Measurements from ENCODE around the gene ICA1. TPM values are rescaled to one million over a fixed set of nuclear protein-coding genes. Genes with fewer than 3 reads are reported as not detected.
"Not testable (repeated sequence)": the region's sequence is repeated elsewhere in the genome, so short reads cannot be mapped to it uniquely, and the experiment has no call there.

ICA1 gene
- total RNA-seq, 1 experiment from 2014 or later = 0.19 TPM

DNA sequence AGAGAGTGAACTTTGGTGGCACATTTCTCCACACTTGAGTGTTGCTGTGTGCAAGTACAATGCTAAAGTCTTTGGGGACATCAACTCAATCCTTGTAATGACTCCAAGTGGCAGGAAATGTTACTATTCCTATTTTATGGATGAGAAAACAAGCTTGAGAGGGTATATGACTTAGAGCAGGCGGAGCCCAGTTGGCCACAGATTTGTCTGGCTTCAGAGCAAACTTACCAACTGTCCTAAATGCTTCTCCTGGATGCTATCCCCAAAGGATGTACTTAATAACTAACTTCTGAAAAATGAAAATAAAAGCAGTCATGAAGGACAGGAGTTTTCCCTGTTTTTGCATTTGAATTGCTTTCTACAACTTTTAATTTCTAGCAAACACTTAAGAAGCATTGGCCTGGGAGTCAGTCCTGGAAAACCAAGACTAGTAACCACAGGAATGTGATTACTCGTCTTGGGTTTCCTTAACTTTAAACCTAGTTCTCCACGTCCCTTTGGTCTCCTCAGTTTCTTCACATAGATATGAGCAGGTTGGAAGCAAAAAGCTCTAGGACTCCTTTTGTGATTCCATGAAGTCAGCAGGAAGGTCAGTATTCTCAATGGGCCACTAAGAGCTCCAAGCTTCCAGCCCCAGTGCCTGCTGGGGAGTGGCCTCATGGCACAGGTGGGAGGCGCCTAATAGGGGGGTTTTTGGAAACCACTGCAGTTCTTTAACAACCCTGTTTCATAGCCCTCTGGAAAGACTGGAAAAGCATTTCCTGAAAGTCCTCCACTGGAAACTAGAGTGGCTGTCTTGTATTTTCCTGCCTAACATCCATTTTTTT, 152.6 kb downstream of the ICA1 start:
- no peak overlapping the region for H2AFZ ChIP-seq (ENCODE audit: low read length)
- H3K79me2 ChIP-seq (ENCODE audit: low read length) = no peaks in the 10 kb centered on the region
- no peaks in the 10 kb centered on the region for H3K27me3 ChIP-seq (ENCODE audit: low read length)
- H3K4me3 ChIP-seq (ENCODE audit: low read length) = no peak overlapping the region
- no peak overlapping the region for H3K4me2 ChIP-seq (ENCODE audit: low read depth, low read length, poor library complexity, severe bottlenecking)
- no peaks in the 10 kb centered on the region for H3K36me3 ChIP-seq (ENCODE audit: insufficient read depth, low read length)
- no peaks in the 10 kb centered on the region for H3K4me1 ChIP-seq (ENCODE audit: low read length)
- DNase-seq = no peak
- no peaks in the 10 kb centered on the region for H4K20me1 ChIP-seq (ENCODE audit: insufficient read depth, low read depth, low read length)
- no peaks in the 10 kb centered on the region for H3K9me3 ChIP-seq (ENCODE audit: low read length)
- no peak overlapping the region for H3K27ac ChIP-seq (ENCODE audit: low read length)
- H3K9ac ChIP-seq (ENCODE audit: low read length) = no peak overlapping the region
- no peaks in the 10 kb centered on the region for H3K9me2 ChIP-seq (replicated peaks; ENCODE audit: insufficient read depth, low read length)

- no peak for DNase-seq
- Histone ChIP-seq H3K4me1 (ENCODE audit: low read length) (no peaks in the 10 kb centered on the region), H3K27ac (ENCODE audit: low read length) (no peak overlapping the region), H3K9me3 (ENCODE audit: low read length) (no peaks in the 10 kb centered on the region), H3K79me2 (ENCODE audit: low read length) (no peaks in the 10 kb centered on the region), H3K9me2 (replicated peaks; ENCODE audit: insufficient read depth, low read length) (no peaks in the 10 kb centered on the region), H3K9ac (ENCODE audit: low read length) (no peak overlapping the region), H3K4me2 (ENCODE audit: low read depth, low read length, poor library complexity, severe bottlenecking) (no peak overlapping the region), H3K36me3 (ENCODE audit: insufficient read depth, low read length) (no peaks in the 10 kb centered on the region), H3K27me3 (ENCODE audit: low read length) (no peaks in the 10 kb centered on the region), H4K20me1 (ENCODE audit: insufficient read depth, low read depth, low read length) (no peaks in the 10 kb centered on the region), H2AFZ (ENCODE audit: low read length) (no peak overlapping the region), H3K4me3 (ENCODE audit: low read length) (no peak overlapping the region)
Observed at GRCh38 chr7:8105449-8106095, 156.4 kb downstream of the ICA1 start.

DNA sequence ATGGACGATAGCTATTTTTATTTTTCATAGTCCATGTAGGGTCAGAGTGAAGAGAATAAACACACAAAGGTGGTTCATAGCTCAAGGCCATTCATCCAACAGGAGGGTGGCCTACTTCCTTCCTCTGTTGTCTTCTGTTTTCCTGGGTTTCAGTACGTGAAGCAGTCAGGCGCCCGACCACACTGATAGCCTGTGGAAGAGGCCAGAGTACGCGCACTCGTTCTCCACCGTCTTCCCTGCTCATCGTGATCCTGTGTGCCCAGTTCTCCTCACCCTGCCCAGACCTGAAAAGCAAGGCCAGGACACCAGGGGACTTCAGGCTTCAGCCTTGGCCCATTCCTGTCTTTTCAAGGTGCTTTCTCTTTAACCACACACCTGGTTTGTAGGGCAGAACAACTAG, 158.7 kb downstream of the ICA1 start:
- H4K20me1 ChIP-seq (ENCODE audit: insufficient read depth, low read depth, low read length) = no peaks in the 10 kb centered on the region
- H3K4me2 ChIP-seq (ENCODE audit: low read depth, low read length, poor library complexity, severe bottlenecking) = no peak overlapping the region
- no peak overlapping the region for H3K9ac ChIP-seq (ENCODE audit: low read length)
- no peaks in the 10 kb centered on the region for H3K36me3 ChIP-seq (ENCODE audit: insufficient read depth, low read length)
- H3K4me3 ChIP-seq (ENCODE audit: low read length) = no peak overlapping the region
- H3K27ac ChIP-seq (ENCODE audit: low read length) = no peak overlapping the region
- no peaks in the 10 kb centered on the region for H3K27me3 ChIP-seq (ENCODE audit: low read length)
- H3K9me3 ChIP-seq (ENCODE audit: low read length) = no peaks in the 10 kb centered on the region
- no peak overlapping the region for H2AFZ ChIP-seq (ENCODE audit: low read length)
- no peaks in the 10 kb centered on the region for H3K9me2 ChIP-seq (replicated peaks; ENCODE audit: insufficient read depth, low read length)
- DNase-seq = no peak
- H3K79me2 ChIP-seq (ENCODE audit: low read length) = no peaks in the 10 kb centered on the region
- H3K4me1 ChIP-seq (ENCODE audit: low read length) = no peaks in the 10 kb centered on the region

GRCh38 chr7:8101292-8101691, 160.7 kb downstream of the ICA1 start:
- not testable (repeated sequence) for H3K79me2 ChIP-seq (ENCODE audit: low read length); H3K9ac ChIP-seq (ENCODE audit: low read length); H3K27ac ChIP-seq (ENCODE audit: low read length); H3K4me2 ChIP-seq (ENCODE audit: low read depth, low read length, poor library complexity, severe bottlenecking); H3K9me3 ChIP-seq (ENCODE audit: low read length); H3K4me3 ChIP-seq (ENCODE audit: low read length); H3K4me1 ChIP-seq (ENCODE audit: low read length); H3K36me3 ChIP-seq (ENCODE audit: insufficient read depth, low read length); H2AFZ ChIP-seq (ENCODE audit: low read length); DNase-seq; H4K20me1 ChIP-seq (ENCODE audit: insufficient read depth, low read depth, low read length); H3K27me3 ChIP-seq (ENCODE audit: low read length); H3K9me2 ChIP-seq (replicated peaks; ENCODE audit: insufficient read depth, low read length)

DNA sequence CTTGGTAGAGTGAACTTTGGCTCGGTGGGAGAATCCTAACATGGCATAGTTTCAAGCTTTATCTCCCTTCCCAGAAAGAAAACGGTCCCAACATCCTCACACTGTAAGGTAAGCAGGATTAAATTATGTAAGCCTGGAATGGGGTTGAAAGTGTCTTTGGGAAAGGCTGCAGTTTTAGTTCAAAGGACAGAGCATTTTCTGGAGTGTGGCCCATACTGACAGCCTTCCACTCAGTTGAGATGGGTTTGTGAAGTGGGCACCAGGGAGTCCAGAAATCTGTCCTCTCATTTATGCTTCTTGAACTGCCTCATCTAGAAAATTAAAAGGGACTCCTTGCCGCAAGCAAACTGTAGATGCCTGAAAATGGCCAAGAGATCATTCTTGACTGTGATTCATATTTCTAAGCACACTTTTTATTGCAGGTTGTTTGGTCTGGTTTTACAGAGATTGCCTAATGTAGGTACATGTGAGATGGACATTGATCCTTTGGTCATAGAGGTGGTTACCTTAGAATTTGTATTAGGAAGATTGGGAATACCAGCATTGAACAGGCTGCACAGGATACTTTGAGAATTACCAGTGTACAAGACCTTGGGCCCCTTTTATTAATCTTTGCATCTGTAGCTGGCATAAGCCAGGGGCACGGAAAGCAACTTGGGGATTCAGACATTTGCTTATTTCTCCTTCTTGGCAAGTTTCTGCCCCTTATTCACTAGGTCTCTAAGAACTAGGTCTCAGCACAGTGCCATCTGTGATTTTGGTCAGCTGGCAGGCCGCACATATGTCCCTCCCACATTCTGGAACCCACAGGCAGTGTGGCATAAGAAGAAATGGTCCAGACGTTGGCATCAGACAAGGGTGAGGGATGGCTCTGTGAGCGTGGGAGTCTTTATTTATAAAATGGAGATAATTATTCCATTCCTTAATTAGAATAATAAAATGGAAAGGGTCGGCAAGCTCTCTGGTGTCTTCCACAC, 167.5 kb downstream of the ICA1 start:
- DNase-seq = no peak
- no peak overlapping the region for H3K4me2 ChIP-seq (ENCODE audit: low read depth, low read length, poor library complexity, severe bottlenecking)
- H3K27me3 ChIP-seq (ENCODE audit: low read length) = no peaks in the 10 kb centered on the region
- H3K79me2 ChIP-seq (ENCODE audit: low read length) = no peaks in the 10 kb centered on the region
- H4K20me1 ChIP-seq (ENCODE audit: insufficient read depth, low read depth, low read length) = no peaks in the 10 kb centered on the region
- no peaks in the 10 kb centered on the region for H3K9me3 ChIP-seq (ENCODE audit: low read length)
- H3K4me1 ChIP-seq (ENCODE audit: low read length) = no peaks in the 10 kb centered on the region
- no peaks in the 10 kb centered on the region for H3K9me2 ChIP-seq (replicated peaks; ENCODE audit: insufficient read depth, low read length)
- no peak overlapping the region for H2AFZ ChIP-seq (ENCODE audit: low read length)
- H3K4me3 ChIP-seq (ENCODE audit: low read length) = no peak overlapping the region
- no peaks in the 10 kb centered on the region for H3K36me3 ChIP-seq (ENCODE audit: insufficient read depth, low read length)
- no peak overlapping the region for H3K27ac ChIP-seq (ENCODE audit: low read length)
- H3K9ac ChIP-seq (ENCODE audit: low read length) = no peak overlapping the region

- H3K79me2 ChIP-seq (ENCODE audit: low read length) = no peaks in the 10 kb centered on the region
- no peak overlapping the region for H2AFZ ChIP-seq (ENCODE audit: low read length)
- H3K36me3 ChIP-seq (ENCODE audit: insufficient read depth, low read length) = no peaks in the 10 kb centered on the region
- H3K4me3 ChIP-seq (ENCODE audit: low read length) = no peak overlapping the region
- no peaks in the 10 kb centered on the region for H3K4me1 ChIP-seq (ENCODE audit: low read length)
- no peaks in the 10 kb centered on the region for H3K9me3 ChIP-seq (ENCODE audit: low read length)
- H3K9ac ChIP-seq (ENCODE audit: low read length) = no peak overlapping the region
- H4K20me1 ChIP-seq (ENCODE audit: insufficient read depth, low read depth, low read length) = no peaks in the 10 kb centered on the region
- DNase-seq = no peak
- H3K27me3 ChIP-seq (ENCODE audit: low read length) = no peaks in the 10 kb centered on the region
- no peaks in the 10 kb centered on the region for H3K9me2 ChIP-seq (replicated peaks; ENCODE audit: insufficient read depth, low read length)
- H3K4me2 ChIP-seq (ENCODE audit: low read depth, low read length, poor library complexity, severe bottlenecking) = no peak overlapping the region
- H3K27ac ChIP-seq (ENCODE audit: low read length) = no peak overlapping the region
Observed at GRCh38 chr7:8092140-8092539, 169.8 kb downstream of the ICA1 start.

DNA sequence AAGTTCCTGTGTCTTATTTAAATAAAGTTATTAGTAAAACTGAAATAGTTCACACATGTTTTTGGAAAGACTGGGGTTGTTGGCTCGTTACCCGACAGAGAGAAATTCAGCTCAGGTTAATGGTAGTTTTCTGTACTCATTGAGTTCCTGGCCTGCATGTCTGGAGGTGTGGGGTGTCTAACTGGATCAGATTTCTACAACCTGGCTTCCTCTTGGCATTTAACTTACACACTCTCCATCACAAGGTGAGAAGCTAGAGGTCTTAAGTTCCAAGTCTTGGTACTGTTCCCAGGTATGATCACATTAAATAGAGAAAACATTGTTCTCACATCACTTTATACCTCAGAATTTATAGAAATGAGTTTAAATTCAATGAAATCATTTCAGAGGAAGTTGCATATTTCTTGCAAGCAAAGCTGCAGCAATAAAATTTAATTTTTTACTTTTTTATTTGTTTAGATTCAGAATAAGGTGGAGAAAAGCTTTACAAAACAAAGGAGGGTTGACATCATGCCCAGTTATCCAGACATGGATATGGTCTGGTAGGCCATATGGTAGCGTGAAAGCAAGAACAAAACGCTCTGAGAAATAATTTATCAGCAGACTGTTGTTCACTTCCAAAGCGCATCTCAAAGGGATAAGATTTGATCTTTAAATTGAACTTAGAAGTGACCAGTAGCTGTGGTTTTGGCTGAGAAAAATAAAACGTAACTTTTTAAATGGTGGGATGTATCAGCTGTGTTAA, 172.8 kb downstream of the ICA1 start:
- H3K79me2 ChIP-seq (ENCODE audit: low read length) = no peaks in the 10 kb centered on the region
- H3K4me2 ChIP-seq (ENCODE audit: low read depth, low read length, poor library complexity, severe bottlenecking) = no peak overlapping the region
- DNase-seq = no peak
- H3K4me3 ChIP-seq (ENCODE audit: low read length) = no peak overlapping the region
- no peaks in the 10 kb centered on the region for H3K27me3 ChIP-seq (ENCODE audit: low read length)
- H2AFZ ChIP-seq (ENCODE audit: low read length) = no peak overlapping the region
- H3K36me3 ChIP-seq (ENCODE audit: insufficient read depth, low read length) = no peaks in the 10 kb centered on the region
- no peaks in the 10 kb centered on the region for H3K9me3 ChIP-seq (ENCODE audit: low read length)
- no peak overlapping the region for H3K27ac ChIP-seq (ENCODE audit: low read length)
- no peak overlapping the region for H3K9ac ChIP-seq (ENCODE audit: low read length)
- H3K4me1 ChIP-seq (ENCODE audit: low read length) = no peaks in the 10 kb centered on the region
- no peaks in the 10 kb centered on the region for H3K9me2 ChIP-seq (replicated peaks; ENCODE audit: insufficient read depth, low read length)
- H4K20me1 ChIP-seq (ENCODE audit: insufficient read depth, low read depth, low read length) = no peaks in the 10 kb centered on the region
